Suprapubic skin (tissue), 4 donors: ENCODE measurements around the gene GRK7. TPM values are rescaled to one million over a fixed set of nuclear protein-coding genes. Genes with fewer than 3 reads are reported as not detected.

Experiments used
- DNase-seq, 2 donors: peaks; one replicate each; pipeline ENCODE4 v3.0.0-alpha.2; 2019; ENCODE audit warnings: low spot score in 2 of 2
- H3K27ac ChIP-seq: fragments of 200-600 bp; sonication (generic); one replicate; pipeline ENCODE4 v1.5.1; 2019
- H3K27me3 ChIP-seq: fragments of 200-600 bp; sonication (generic); one replicate; pipeline ENCODE4 v1.5.1; 2019
- H3K36me3 ChIP-seq: fragments of 200-600 bp; sonication (generic); one replicate; pipeline ENCODE4 v1.5.1; 2019
- H3K4me1 ChIP-seq: fragments of 200-600 bp; sonication (generic); one replicate; pipeline ENCODE4 v1.5.1; 2019
- H3K4me3 ChIP-seq: fragments of 200-600 bp; sonication (generic); one replicate; pipeline ENCODE4 v1.5.1; 2019; ENCODE audit warnings: mild to moderate bottlenecking
- H3K9me3 ChIP-seq: fragments of 200-600 bp; sonication (generic); one replicate; pipeline ENCODE4 v1.5.1; 2019
- EP300 ChIP-seq: sonication (generic); formaldehyde crosslinking; IDR thresholded peaks from one replicate; pipeline ENCODE4 v1.6.1; 2017; ENCODE audit warnings: antibody characterized with exemption
- POLR2A ChIP-seq, 2 donors: fragments of 450-650 bp; IDR thresholded peaks; one replicate each; pipeline ENCODE4 v1.6.1; 2017; ENCODE audit warnings: antibody characterized with exemption in 2 of 2, mild to moderate bottlenecking in 2 of 2, moderate library complexity in 2 of 2
- POLR2AphosphoS5 ChIP-seq, 3 donors: sonication (generic); formaldehyde crosslinking; IDR thresholded peaks; one replicate each; pipeline ENCODE4 v1.6.1; 2017; ENCODE audit warnings: antibody characterized with exemption in 3 of 3
- WGBS: methylation state at CpG from one replicate; pipeline ENCODE4 v1.1.5; 2018; 5-methylcytosine and 5-hydroxymethylcytosine counted together
- total RNA-seq, 4 donors: library from RNA; depleted of rRNA; stranded (reverse); fragments of >200 nt; gene quantifications; one replicate each; pipeline ENCODE4 v1.1.0, GENCODE V29; 2016
- TF ChIP-seq, protein P1 (sequence below), 2 donors: fragments of 200-600 bp in 1 of 2; fragments of 450-650 bp in 1 of 2; sonication (generic) in 1 of 2; IDR thresholded peaks; one replicate each; pipeline ENCODE4 v1.5.1; 2016 to 2019; ENCODE audit warnings: antibody characterized with exemption in 2 of 2, mild to moderate bottlenecking in 1 of 2, moderate library complexity in 1 of 2

The GRK7 gene
- total RNA-seq, 4 donors from 2014 or later: 0.11 to 1.2 TPM; not detected in 2

DNA sequence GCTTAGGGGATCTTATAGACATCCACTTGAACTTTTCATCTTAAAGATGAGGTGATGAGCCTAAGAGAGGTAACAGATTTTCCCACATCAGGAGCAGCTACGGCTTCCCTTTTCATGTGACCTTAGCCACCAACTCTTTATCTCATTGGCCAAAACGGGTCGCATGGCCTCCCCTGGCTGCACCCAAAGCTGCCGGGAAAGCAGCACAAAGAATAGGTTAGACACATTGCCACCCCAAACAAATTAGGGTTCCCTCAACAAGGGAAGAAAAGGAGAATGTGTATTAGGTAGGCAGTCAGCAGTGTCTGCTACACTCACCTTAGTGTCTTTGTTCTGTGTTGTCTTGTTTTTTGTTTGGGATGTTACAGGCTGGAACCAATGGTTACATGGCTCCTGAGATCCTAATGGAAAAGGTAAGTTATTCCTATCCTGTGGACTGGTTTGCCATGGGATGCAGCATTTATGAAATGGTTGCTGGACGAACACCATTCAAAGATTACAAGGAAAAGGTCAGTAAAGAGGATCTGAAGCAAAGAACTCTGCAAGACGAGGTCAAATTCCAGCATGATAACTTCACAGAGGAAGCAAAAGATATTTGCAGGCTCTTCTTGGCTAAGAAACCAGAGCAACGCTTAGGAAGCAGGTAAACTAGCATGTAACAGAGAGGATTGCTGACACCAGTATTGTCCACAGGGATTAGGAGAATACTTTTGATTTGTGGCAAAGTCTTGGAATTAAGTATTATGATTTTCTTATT lies 44.2 kb downstream of the GRK7 start:
- no peak overlapping the region for H3K4me3 ChIP-seq
- no peaks in the 10 kb centered on the region for H3K9me3 ChIP-seq
- WGBS: 86% methylated on average over 7 of the region's 7 CpGs
- no peak for TF ChIP-seq POLR2AphosphoS5 (IDR thresholded peaks at IDR 0.05)
- no peak for TF ChIP-seq POLR2A (IDR thresholded peaks at IDR 0.05)
- H3K36me3 ChIP-seq: no peaks in the 10 kb centered on the region
- no peaks in the 10 kb centered on the region for H3K27me3 ChIP-seq
- no peak for DNase-seq
- no peak overlapping the region for H3K27ac ChIP-seq
- peaks cover 8% of the 10 kb centered on the region for H3K4me1 ChIP-seq

DNA sequence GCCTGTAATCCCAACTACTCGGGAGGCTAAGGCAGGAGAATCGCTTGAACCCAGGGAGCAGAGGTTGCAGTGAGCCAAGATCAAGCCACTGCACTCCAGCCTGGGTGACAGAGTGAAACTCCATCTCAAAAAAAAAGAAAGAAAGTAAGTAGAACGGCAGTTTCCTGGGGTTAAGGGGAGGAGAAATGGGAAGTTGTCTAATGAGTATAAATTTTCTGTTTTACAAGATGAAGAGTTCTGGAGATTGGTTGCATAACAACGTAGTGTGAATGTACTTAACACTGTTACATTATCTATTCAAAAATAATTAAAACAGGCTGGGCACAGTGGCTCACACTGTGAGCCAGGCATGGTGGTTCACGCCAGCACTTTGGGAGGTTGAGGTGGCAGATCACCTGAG lies 45.4 kb downstream of the GRK7 start:
- TF ChIP-seq EP300: no peak
- TF ChIP-seq POLR2AphosphoS5 (IDR thresholded peaks at IDR 0.05): no peak
- TF ChIP-seq, protein P1, sequence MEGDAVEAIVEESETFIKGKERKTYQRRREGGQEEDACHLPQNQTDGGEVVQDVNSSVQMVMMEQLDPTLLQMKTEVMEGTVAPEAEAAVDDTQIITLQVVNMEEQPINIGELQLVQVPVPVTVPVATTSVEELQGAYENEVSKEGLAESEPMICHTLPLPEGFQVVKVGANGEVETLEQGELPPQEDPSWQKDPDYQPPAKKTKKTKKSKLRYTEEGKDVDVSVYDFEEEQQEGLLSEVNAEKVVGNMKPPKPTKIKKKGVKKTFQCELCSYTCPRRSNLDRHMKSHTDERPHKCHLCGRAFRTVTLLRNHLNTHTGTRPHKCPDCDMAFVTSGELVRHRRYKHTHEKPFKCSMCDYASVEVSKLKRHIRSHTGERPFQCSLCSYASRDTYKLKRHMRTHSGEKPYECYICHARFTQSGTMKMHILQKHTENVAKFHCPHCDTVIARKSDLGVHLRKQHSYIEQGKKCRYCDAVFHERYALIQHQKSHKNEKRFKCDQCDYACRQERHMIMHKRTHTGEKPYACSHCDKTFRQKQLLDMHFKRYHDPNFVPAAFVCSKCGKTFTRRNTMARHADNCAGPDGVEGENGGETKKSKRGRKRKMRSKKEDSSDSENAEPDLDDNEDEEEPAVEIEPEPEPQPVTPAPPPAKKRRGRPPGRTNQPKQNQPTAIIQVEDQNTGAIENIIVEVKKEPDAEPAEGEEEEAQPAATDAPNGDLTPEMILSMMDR (IDR thresholded peaks at IDR 0.05): no peak
- no peak for TF ChIP-seq POLR2A (IDR thresholded peaks at IDR 0.05)
- Histone ChIP-seq H3K9me3 (no peaks in the 10 kb centered on the region), H3K4me1 (peaks cover 10% of the 10 kb centered on the region), H3K4me3 (no peak overlapping the region), H3K36me3 (no peaks in the 10 kb centered on the region), H3K27me3 (no peaks in the 10 kb centered on the region), H3K27ac (no peak overlapping the region)
- DNase-seq: no peak
- 65% methylated on average over 5 of the region's 5 CpGs for WGBS

DNA sequence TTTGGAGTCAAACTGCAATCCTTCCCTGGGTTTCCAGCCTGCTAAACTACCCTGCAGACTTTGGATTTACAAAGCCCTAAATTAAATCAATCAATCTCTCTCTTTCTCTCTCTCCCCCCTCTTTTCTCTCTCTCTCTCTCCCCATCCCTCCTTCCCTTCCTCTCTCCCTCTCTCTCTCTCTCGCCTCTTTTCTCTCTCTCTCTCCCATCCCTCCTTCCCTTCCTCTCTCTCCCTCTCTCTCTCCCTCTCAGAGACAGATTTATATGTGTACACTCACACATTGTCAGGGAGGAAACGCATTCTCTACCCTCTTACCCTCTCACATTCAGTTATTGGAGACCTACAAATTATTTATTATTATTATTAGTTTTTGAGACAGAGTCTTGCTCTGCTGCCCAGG lies 47.0 kb downstream of the GRK7 start:
- H3K27ac ChIP-seq: no peak overlapping the region
- peaks cover 10% of the 10 kb centered on the region for H3K4me1 ChIP-seq
- H3K9me3 ChIP-seq: no peaks in the 10 kb centered on the region
- no peaks in the 10 kb centered on the region for H3K27me3 ChIP-seq
- 92% methylated on average over 2 of the region's 2 CpGs for WGBS
- no peak overlapping the region for H3K4me3 ChIP-seq
- TF ChIP-seq, protein P1 (IDR thresholded peaks at IDR 0.05): no peak
- TF ChIP-seq EP300 (no peak), POLR2A (IDR thresholded peaks at IDR 0.05) (no peak)
- no peaks in the 10 kb centered on the region for H3K36me3 ChIP-seq
- DNase-seq: no peak

DNA sequence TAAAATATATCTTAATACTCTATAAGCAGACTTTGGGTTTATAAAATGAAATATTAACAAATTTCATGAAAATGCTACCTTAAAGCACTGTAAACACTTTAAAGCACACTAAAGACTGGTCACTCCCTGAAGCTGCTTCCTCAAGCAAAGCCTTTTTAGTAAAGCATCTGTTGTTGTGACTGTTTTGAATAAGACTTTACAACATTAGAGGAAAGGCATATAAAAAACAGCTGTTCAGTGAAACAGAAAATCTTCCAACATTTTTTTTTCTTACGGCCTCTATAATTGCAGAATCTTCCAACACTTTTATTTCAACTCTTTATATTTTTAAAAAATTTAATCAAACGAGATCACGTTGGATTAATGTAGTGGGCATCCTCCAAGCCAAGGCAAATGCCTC lies 48.1 kb downstream of the GRK7 start:
- Histone ChIP-seq H3K4me3 (no peak overlapping the region), H3K36me3 (no peaks in the 10 kb centered on the region), H3K27ac (no peak overlapping the region), H3K9me3 (no peaks in the 10 kb centered on the region), H3K27me3 (no peaks in the 10 kb centered on the region), H3K4me1 (peaks cover 10% of the 10 kb centered on the region)
- no peak for DNase-seq
- TF ChIP-seq POLR2AphosphoS5 (IDR thresholded peaks at IDR 0.05) (no peak), POLR2A (IDR thresholded peaks at IDR 0.05) (no peak), EP300 (no peak)
- TF ChIP-seq, protein P1 (IDR thresholded peaks at IDR 0.05): no peak
- WGBS: 69% methylated on average over 3 of the region's 3 CpGs

DNA sequence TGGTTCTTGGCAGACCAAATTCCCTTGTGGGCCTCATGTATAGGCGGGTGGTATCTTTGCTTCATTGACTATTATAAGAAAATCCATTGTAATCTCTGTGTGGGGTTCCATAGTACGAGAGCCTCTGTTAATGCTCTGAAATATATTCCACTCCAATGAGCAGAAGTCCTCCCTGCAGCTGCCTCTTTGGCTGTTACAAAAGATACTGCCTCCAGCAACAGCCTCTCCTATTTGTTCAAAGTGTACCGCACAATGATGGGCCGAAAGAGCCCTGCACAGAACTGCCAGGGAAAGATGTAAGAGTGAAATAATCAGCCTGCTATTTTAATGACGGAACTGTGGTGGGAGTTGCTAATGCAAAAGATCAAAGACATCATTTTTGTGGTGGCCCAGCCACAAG lies 48.9 kb downstream of the GRK7 start:
- Histone ChIP-seq H3K27ac (no peak overlapping the region), H3K27me3 (no peaks in the 10 kb centered on the region), H3K9me3 (no peaks in the 10 kb centered on the region), H3K36me3 (no peaks in the 10 kb centered on the region), H3K4me1 (peaks cover 13% of the 10 kb centered on the region), H3K4me3 (no peak overlapping the region)
- no peak for DNase-seq
- no peak for TF ChIP-seq POLR2A (IDR thresholded peaks at IDR 0.05)
- no peak for TF ChIP-seq EP300
- TF ChIP-seq, protein P1 (IDR thresholded peaks at IDR 0.05): no peak
- TF ChIP-seq POLR2AphosphoS5 (IDR thresholded peaks at IDR 0.05): no peak
- 70% methylated on average over 5 of the region's 5 CpGs for WGBS
